SK-N-SH (cell line): ENCODE data around the gene ADPRS.

Experiments used
- CTCF ChIP-seq: fragments of 200-600 bp; sonication (generic); IDR thresholded peaks from 2 replicates; pipeline ENCODE4 v1.6.1; 2017; ENCODE audit warnings: antibody characterized with exemption, mild to moderate bottlenecking, moderate library complexity
- GABPA ChIP-seq: IDR thresholded peaks from 2 replicates; pipeline ENCODE4 v1.4.0; 2012; ENCODE audit warnings: low read depth, mild to moderate bottlenecking
- MAX ChIP-seq: IDR thresholded peaks from 2 replicates; pipeline ENCODE4 v1.4.0; 2012; ENCODE audit warnings: low read depth
- SIN3A ChIP-seq: IDR thresholded peaks from 2 replicates; pipeline ENCODE4 v1.6.1; 2012; ENCODE audit warnings: low read depth, mild to moderate bottlenecking, low read length, moderate library complexity, borderline replicate concordance

- TF ChIP-seq SIN3A (no peak), MAX (no peak), GABPA (no peak), CTCF (no peak)
Measured at GRCh38 chr1:36142121-36142520, 53.4 kb downstream of the ADPRS start.
